H9 (cell line): ENCODE data around the gene GRHPR. TPM values are rescaled to one million over a fixed set of nuclear protein-coding genes. Genes with fewer than 3 reads are reported as not detected.

ENCODE experiments used
- DNase-seq: peaks from one replicate; pipeline ENCODE4 v3.0.0-alpha.2; 2017
- H2AFZ ChIP-seq: one replicate; pipeline ENCODE4 v1.6.1; 2013; ENCODE audit warnings: mild to moderate bottlenecking, low read length, control low read depth, moderate library complexity
- H2AK5ac ChIP-seq: 2 replicates; pipeline ENCODE4 v1.6.1; 2013; ENCODE audit warnings: low read length, control low read depth, mixed read lengths; ENCODE audit not compliant: insufficient read length
- H2BK120ac ChIP-seq: one replicate; pipeline ENCODE4 v1.6.1; 2013; ENCODE audit warnings: low read depth, mild to moderate bottlenecking, low read length, control low read depth, inconsistent platforms; ENCODE audit not compliant: poor library complexity, severe bottlenecking
- H2BK12ac ChIP-seq: 2 replicates; pipeline ENCODE4 v1.6.1; 2013; ENCODE audit warnings: low read length, control low read depth, mixed read lengths, low read depth; ENCODE audit not compliant: insufficient read length
- H2BK15ac ChIP-seq: 2 replicates; pipeline ENCODE4 v1.6.1; 2013; ENCODE audit warnings: low read depth, low read length, control low read depth
- H2BK20ac ChIP-seq: one replicate; pipeline ENCODE4 v1.6.1; 2013; ENCODE audit warnings: low read depth, mild to moderate bottlenecking, low read length, control low read depth, inconsistent platforms; ENCODE audit not compliant: poor library complexity, severe bottlenecking
- H2BK5ac ChIP-seq: 2 replicates; pipeline ENCODE4 v1.6.1; 2013; ENCODE audit warnings: low read length, control low read depth, mixed read lengths; ENCODE audit not compliant: insufficient read length
- H3K14ac ChIP-seq: 2 replicates; pipeline ENCODE4 v1.6.1; 2013; ENCODE audit warnings: low read length, control low read depth; ENCODE audit not compliant: insufficient read depth
- H3K18ac ChIP-seq: 2 replicates; pipeline ENCODE4 v1.6.1; 2013; ENCODE audit warnings: low read depth, mild to moderate bottlenecking, mixed read lengths, low read length, control low read depth; ENCODE audit not compliant: insufficient read length
- H3K23ac ChIP-seq: 2 replicates; pipeline ENCODE4 v1.6.1; 2013; ENCODE audit warnings: low read length, control low read depth, mixed read lengths, low read depth; ENCODE audit not compliant: insufficient read length
- H3K23me2 ChIP-seq: 2 replicates; pipeline ENCODE4 v1.6.1; 2013; ENCODE audit warnings: low read depth, mild to moderate bottlenecking, mixed read lengths, low read length, control low read depth; ENCODE audit not compliant: insufficient read length, poor library complexity, severe bottlenecking
- H3K27ac ChIP-seq: 2 replicates; pipeline ENCODE4 v1.5.1; 2013; ENCODE audit warnings: low read length, control low read depth, mixed read lengths, low read depth; ENCODE audit not compliant: insufficient read length
- H3K27me3 ChIP-seq: 2 replicates; pipeline ENCODE4 v1.6.1; 2013; ENCODE audit warnings: low read length, control low read depth, inconsistent platforms; ENCODE audit not compliant: insufficient read depth
- H3K4ac ChIP-seq: 2 replicates; pipeline ENCODE4 v1.6.1; 2013; ENCODE audit warnings: low read depth, mild to moderate bottlenecking, control low read depth, inconsistent platforms, low read length, moderate library complexity
- H3K4me1 ChIP-seq: 2 replicates; pipeline ENCODE4 v1.6.1; 2013; ENCODE audit warnings: low read length, control low read depth, inconsistent platforms; ENCODE audit not compliant: insufficient read depth
- H3K4me2 ChIP-seq: 2 replicates; pipeline ENCODE4 v1.6.1; 2013; ENCODE audit warnings: low read length, control low read depth, mixed read lengths; ENCODE audit not compliant: insufficient read length, insufficient read depth
- H3K56ac ChIP-seq: 2 replicates; pipeline ENCODE4 v1.6.1; 2013; ENCODE audit warnings: low read depth, mild to moderate bottlenecking, mixed read lengths, low read length, control low read depth; ENCODE audit not compliant: insufficient read length
- H3K79me1 ChIP-seq: 2 replicates; pipeline ENCODE4 v1.6.1; 2013; ENCODE audit warnings: low read depth, mild to moderate bottlenecking, moderate library complexity, low read length, control low read depth, inconsistent platforms; ENCODE audit not compliant: insufficient read depth, poor library complexity, severe bottlenecking
- H3K79me2 ChIP-seq: 2 replicates; pipeline ENCODE4 v1.6.1; 2013; ENCODE audit warnings: low read length, control low read depth, inconsistent platforms; ENCODE audit not compliant: insufficient read depth
- H3K9ac ChIP-seq: 2 replicates; pipeline ENCODE4 v1.6.1; 2013; ENCODE audit warnings: low read length, control low read depth, mixed read lengths; ENCODE audit not compliant: insufficient read length; ENCODE audit errors: extremely low read depth
- H3K9me3 ChIP-seq: one replicate; pipeline ENCODE4 v1.6.1; 2013; ENCODE audit warnings: low read depth, low read length, inconsistent platforms; ENCODE audit not compliant: control insufficient read depth
- H3T11ph ChIP-seq: one replicate; pipeline ENCODE4 v1.6.1; 2013; ENCODE audit warnings: mild to moderate bottlenecking, low read length, control low read depth, inconsistent platforms
- H4K20me1 ChIP-seq: one replicate; pipeline ENCODE4 v1.6.1; 2013; ENCODE audit not compliant: control insufficient read depth, insufficient read length, insufficient read depth
- H4K5ac ChIP-seq: 2 replicates; pipeline ENCODE4 v1.6.1; 2013; ENCODE audit warnings: low read depth, mild to moderate bottlenecking, mixed read lengths, low read length, control low read depth; ENCODE audit not compliant: insufficient read length
- H4K8ac ChIP-seq: replicated peaks from 2 replicates; pipeline ENCODE4 v1.6.1; 2013; ENCODE audit warnings: low read length, control low read depth, mixed read lengths, low read depth; ENCODE audit not compliant: insufficient read length
- H4K91ac ChIP-seq: 2 replicates; pipeline ENCODE4 v1.6.1; 2013; ENCODE audit warnings: low read depth, mild to moderate bottlenecking, moderate library complexity, mixed read lengths, low read length, control low read depth; ENCODE audit not compliant: insufficient read length
- H3K27ac Mint-ChIP-seq, 3 experiments: 2 replicates in 2 of 3; 3 replicates in 1 of 3; pipeline ENCODE4 v1.8.0; 2020 to 2021; ENCODE audit warnings: mixed read lengths in 3 of 3, mild to moderate bottlenecking in 1 of 3, moderate library complexity in 1 of 3
- H3K27me3 Mint-ChIP-seq: 2 replicates; pipeline ENCODE4 v1.8.0; 2021; ENCODE audit warnings: low read depth, mild to moderate bottlenecking, moderate library complexity, mixed read lengths
- H3K36me3 Mint-ChIP-seq, 3 experiments: 2 replicates in 2 of 3; 3 replicates in 1 of 3; pipeline ENCODE4 v1.8.0; 2020 to 2021; ENCODE audit warnings: low read depth in 3 of 3, mixed read lengths in 3 of 3; ENCODE audit not compliant: insufficient read depth in 1 of 3
- H3K4me1 Mint-ChIP-seq, 2 experiments: 2 replicates each; pipeline ENCODE4 v1.8.0; 2020; ENCODE audit warnings: mixed read lengths in 2 of 2
- H3K4me3 Mint-ChIP-seq, 2 experiments: 2 replicates in 1 of 2; 3 replicates in 1 of 2; pipeline ENCODE4 v1.8.0; 2020 to 2021; ENCODE audit warnings: mild to moderate bottlenecking in 2 of 2, mixed read lengths in 2 of 2, moderate library complexity in 1 of 2
- H3K9me3 Mint-ChIP-seq, 2 experiments: 2 replicates in 1 of 2; 3 replicates in 1 of 2; pipeline ENCODE4 v1.8.0; 2020; ENCODE audit warnings: mild to moderate bottlenecking in 2 of 2, mixed read lengths in 2 of 2, moderate library complexity in 1 of 2
- WGBS: extraction: QIAGEN DNeasy Blood & Tissue Kit; methylation state at CpG from one replicate; pipeline ENCODE4 v1.1.7; 2013; ENCODE audit warnings: missing lambda C conversion rate, low lambda C conversion rate, mixed read lengths; ENCODE audit not compliant: insufficient read length; ENCODE audit errors: extremely low coverage; 5-methylcytosine and 5-hydroxymethylcytosine counted together
- total RNA-seq: library from RNA; stranded (reverse); gene quantifications from 2 replicates; pipeline ENCODE4 v1.2.1, GENCODE V29; 2021
- TF ChIP-seq, protein P1 (sequence below): fragments of 200-600 bp; sonication (generic); conservative IDR thresholded peaks from 3 replicates; pipeline ENCODE4 v1.8.0; 2021; ENCODE audit warnings: antibody characterized with exemption, mild to moderate bottlenecking

The GRHPR gene
- total RNA-seq, 1 experiment from 2014 or later: 97.9 TPM

DNA sequence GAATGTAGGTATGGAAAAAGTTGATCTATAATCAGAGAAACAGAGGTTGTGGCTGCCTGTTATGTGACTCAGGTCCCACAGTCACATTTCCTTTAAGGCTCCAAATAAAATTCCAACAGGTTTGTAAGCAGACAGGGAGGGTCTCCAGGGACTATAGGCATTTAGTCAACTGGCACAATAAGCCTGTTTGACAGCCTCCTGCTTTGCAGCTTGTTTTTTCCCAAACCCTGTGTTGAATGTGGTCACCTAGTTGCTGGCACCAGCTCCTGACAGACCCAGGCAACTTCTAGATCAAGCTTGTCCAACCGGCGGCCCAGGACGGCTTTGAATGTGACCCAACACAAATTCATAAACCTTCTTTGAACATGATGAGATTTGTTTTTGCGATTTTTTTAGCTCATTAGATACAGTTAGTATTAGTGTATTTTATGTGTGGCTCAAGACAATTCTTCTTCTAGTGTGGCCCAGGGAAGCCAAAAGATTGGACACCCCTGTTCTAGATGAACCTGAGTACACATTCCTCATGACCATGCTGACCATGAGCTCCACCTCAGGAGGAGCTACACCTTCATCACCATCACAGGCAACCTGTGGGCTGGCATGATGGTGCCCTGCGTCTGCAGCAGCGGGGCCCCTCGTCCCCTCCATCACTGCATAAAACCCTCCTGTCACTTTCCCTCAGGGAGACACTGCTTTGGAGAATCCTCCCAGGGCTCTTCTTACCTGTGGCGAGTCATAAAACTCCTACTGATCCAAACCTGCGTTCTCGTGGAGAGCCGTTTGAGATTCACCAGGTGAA is 15.7 kb upstream of the GRHPR start:
- Histone ChIP-seq H4K5ac (no peak overlapping the region), H2AK5ac (no peak overlapping the region), H3K27ac (no peak overlapping the region), H3K4me1 (no peaks in the 10 kb centered on the region; the same call in 1 of the 2 replicates), H3K79me2 (no peaks in the 10 kb centered on the region), H4K91ac (no peak overlapping the region), H2AFZ (no peak overlapping the region), H2BK20ac (no peak overlapping the region), H3K23ac (no peak overlapping the region), H3K18ac (no peak overlapping the region), H3T11ph (no peak overlapping the region), H2BK5ac (no peak overlapping the region), H4K8ac (no peak overlapping the region), H2BK120ac (no peak overlapping the region), H3K4ac (no peak overlapping the region), H3K9me3 (no peaks in the 10 kb centered on the region), H3K4me2 (no peak overlapping the region), H3K79me1 (no peaks in the 10 kb centered on the region), H2BK12ac (no peak overlapping the region), H3K56ac (no peak overlapping the region), H3K27me3 (no peaks in the 10 kb centered on the region), H3K14ac (no peak overlapping the region), H3K9ac (no peak overlapping the region), H3K23me2 (no peaks in the 10 kb centered on the region), H4K20me1 (no peaks in the 10 kb centered on the region), H2BK15ac (no peak overlapping the region)
- H3K4me3 Mint-ChIP-seq: no peak overlapping the region
- peaks cover 7 to 20% of the 10 kb centered on the region in 2 experiments for H3K4me1 Mint-ChIP-seq
- H3K9me3 Mint-ChIP-seq: no peaks in the 10 kb centered on the region
- TF ChIP-seq, protein P1, sequence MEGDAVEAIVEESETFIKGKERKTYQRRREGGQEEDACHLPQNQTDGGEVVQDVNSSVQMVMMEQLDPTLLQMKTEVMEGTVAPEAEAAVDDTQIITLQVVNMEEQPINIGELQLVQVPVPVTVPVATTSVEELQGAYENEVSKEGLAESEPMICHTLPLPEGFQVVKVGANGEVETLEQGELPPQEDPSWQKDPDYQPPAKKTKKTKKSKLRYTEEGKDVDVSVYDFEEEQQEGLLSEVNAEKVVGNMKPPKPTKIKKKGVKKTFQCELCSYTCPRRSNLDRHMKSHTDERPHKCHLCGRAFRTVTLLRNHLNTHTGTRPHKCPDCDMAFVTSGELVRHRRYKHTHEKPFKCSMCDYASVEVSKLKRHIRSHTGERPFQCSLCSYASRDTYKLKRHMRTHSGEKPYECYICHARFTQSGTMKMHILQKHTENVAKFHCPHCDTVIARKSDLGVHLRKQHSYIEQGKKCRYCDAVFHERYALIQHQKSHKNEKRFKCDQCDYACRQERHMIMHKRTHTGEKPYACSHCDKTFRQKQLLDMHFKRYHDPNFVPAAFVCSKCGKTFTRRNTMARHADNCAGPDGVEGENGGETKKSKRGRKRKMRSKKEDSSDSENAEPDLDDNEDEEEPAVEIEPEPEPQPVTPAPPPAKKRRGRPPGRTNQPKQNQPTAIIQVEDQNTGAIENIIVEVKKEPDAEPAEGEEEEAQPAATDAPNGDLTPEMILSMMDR: no peak
- no CpG with 5 or more reads among the region's 11 CpGs for WGBS
- no peaks in the 10 kb centered on the region for H3K27me3 Mint-ChIP-seq
- H3K36me3 Mint-ChIP-seq: no peaks in the 10 kb centered on the region
- no peak overlapping the region for H3K27ac Mint-ChIP-seq
- DNase-seq: no peak
